Fibroblast of lung (primary cell): ENCODE measurements around the gene OR11A1.

Experiments
- CTCF ChIP-seq, 2 donors: IDR thresholded peaks in 1 of 2; conservative IDR thresholded peaks in 1 of 2; 1 replicate in 1 of 2; 2 replicates in 1 of 2; pipeline ENCODE4 v1.5.1; 2011 to 2012; ENCODE audit warnings: low read length in 2 of 2, control low read depth in 1 of 2, inconsistent platforms in 1 of 2, low read depth in 1 of 2, mild to moderate bottlenecking in 1 of 2
- EZH2 ChIP-seq: IDR thresholded peaks from 2 replicates; pipeline ENCODE4 v1.5.1; 2012; ENCODE audit warnings: low read length, control low read depth, mild to moderate bottlenecking; ENCODE audit errors: missing control alignments

GRCh38 chr6:29502597-29502996 is 45.7 kb upstream of the OR11A1 start:
- TF ChIP-seq CTCF (conservative IDR thresholded peaks at IDR 0.05 in 1 of 2, IDR thresholded peaks at IDR 0.05 in 1 of 2; ENCODE audit: low read depth in 1 of 2, low read length in 2 of 2) (no peak), EZH2 (no peak)
